ENCODE results near the gene PRKD1.

The PRKD1 gene

DNA sequence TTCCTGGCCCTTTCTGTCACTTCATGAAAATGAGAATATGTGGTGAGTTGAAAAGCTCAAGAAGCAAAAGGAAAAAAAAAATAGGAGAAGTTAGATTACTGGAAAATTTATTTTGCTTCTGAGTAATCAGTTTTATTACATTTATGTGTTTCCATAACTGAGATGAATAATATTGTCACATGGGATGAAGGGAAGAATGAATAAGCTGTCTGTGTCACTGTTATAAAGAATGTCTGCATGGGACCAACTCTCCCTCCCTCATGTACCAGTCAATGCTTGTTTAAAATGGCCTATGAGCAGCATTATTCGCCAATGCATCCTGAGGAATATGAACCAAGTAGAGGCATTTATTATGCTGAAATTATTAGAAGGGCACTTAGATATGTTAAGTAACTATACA, 246.3 kb downstream of the PRKD1 start:
- TF ChIP-seq, protein P1, sequence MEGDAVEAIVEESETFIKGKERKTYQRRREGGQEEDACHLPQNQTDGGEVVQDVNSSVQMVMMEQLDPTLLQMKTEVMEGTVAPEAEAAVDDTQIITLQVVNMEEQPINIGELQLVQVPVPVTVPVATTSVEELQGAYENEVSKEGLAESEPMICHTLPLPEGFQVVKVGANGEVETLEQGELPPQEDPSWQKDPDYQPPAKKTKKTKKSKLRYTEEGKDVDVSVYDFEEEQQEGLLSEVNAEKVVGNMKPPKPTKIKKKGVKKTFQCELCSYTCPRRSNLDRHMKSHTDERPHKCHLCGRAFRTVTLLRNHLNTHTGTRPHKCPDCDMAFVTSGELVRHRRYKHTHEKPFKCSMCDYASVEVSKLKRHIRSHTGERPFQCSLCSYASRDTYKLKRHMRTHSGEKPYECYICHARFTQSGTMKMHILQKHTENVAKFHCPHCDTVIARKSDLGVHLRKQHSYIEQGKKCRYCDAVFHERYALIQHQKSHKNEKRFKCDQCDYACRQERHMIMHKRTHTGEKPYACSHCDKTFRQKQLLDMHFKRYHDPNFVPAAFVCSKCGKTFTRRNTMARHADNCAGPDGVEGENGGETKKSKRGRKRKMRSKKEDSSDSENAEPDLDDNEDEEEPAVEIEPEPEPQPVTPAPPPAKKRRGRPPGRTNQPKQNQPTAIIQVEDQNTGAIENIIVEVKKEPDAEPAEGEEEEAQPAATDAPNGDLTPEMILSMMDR (IDR thresholded peaks at IDR 0.05): no peak
- H3K27ac Mint-ChIP-seq: no peak overlapping the region
- H3K27me3 Mint-ChIP-seq (ENCODE audit: low read depth, poor library complexity): no peaks in the 10 kb centered on the region
- no peak for DNase-seq
- H3K36me3 Mint-ChIP-seq (ENCODE audit: low read depth): no peaks in the 10 kb centered on the region
- H3K4me3 Mint-ChIP-seq: no peak overlapping the region
- no peaks in the 10 kb centered on the region for H3K9me3 Mint-ChIP-seq
- H3K4me1 Mint-ChIP-seq: no peaks in the 10 kb centered on the region

DNA sequence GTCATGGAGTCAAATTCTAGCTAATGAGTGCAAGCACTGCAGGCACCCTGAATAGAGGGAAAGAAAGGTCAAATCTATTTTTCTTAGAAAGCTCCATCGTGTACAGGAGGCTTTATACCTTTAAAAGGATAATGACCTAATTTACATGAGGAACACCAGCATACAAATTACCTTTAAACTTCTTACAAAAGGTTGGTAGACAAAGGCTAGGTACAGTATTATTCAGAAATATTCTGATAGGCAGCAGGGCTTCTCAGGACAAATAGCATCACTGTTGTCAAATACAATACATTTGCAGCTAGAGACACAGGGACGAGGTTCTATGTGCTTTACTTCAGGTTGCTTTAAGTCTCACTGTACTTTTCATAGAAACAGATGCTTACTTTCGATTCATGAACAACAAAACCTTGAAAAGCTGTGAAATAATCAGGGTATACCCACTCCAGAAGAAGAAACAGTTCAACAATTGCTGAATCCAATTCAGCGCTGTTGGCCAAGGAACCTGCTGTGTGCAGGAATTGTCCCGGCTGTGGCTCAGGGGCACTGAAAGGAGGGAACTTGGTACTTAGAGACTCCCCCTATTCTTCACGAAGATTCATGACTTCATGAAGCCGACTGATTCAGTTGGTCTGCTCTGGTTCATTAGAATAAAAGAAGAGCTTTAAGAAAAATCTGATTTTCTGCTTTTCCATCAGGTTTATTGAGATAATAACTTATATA, 252.9 kb downstream of the PRKD1 start:
- no peak overlapping the region for H3K27ac Mint-ChIP-seq
- TF ChIP-seq, protein P1 (IDR thresholded peaks at IDR 0.05): no peak
- H3K4me3 Mint-ChIP-seq: no peak overlapping the region
- no peaks in the 10 kb centered on the region for H3K4me1 Mint-ChIP-seq
- no peaks in the 10 kb centered on the region for H3K9me3 Mint-ChIP-seq
- no peak for DNase-seq
- H3K27me3 Mint-ChIP-seq (ENCODE audit: low read depth, poor library complexity): no peaks in the 10 kb centered on the region
- H3K36me3 Mint-ChIP-seq (ENCODE audit: low read depth): no peaks in the 10 kb centered on the region

DNA sequence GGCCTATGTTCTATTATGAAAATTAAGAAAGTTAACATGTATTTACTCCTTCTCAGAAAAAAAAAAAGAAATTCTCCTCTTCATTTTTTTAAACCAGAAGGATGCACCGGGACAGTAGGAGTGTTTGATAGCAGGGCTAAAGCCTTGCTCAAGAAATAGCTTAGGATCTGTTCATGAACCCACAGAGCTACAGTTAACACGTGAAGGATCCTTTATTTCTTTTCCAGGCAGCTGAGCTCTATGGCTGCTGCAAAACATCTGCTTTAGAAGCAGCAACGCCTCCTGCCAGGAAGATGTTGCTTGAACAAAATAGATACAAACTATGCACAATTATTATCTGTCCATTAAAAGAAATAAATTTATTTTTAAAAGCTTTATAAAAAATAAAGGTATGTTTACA, 254.8 kb downstream of the PRKD1 start:
- H3K27me3 Mint-ChIP-seq (ENCODE audit: low read depth, poor library complexity): no peaks in the 10 kb centered on the region
- H3K9me3 Mint-ChIP-seq: no peaks in the 10 kb centered on the region
- no peak overlapping the region for H3K27ac Mint-ChIP-seq
- DNase-seq: no peak
- H3K4me3 Mint-ChIP-seq: no peak overlapping the region
- no peaks in the 10 kb centered on the region for H3K36me3 Mint-ChIP-seq (ENCODE audit: low read depth)
- H3K4me1 Mint-ChIP-seq: no peaks in the 10 kb centered on the region
- TF ChIP-seq, protein P1 (IDR thresholded peaks at IDR 0.05): no peak

DNA sequence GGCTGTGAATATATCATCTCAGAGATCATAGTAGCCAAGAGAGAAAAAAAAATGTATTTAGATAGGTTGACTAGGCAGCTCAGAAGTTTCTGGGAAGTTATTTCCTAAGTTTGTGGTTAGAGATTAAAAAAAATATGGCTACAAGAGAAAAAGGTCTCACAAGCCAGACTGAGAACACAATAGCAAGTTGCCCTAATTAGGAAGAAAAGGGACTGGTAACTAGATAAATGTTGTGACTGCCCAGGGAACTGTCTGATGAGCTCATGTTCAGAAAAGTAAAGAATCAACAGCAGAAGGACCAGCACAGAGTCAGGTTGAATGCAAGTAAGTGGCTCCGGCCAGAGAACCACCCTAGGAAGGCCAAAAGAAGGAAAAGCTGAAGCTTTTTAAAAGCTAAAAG, 256.6 kb downstream of the PRKD1 start:
- H3K27me3 Mint-ChIP-seq (ENCODE audit: low read depth, poor library complexity): no peaks in the 10 kb centered on the region
- H3K36me3 Mint-ChIP-seq (ENCODE audit: low read depth): no peaks in the 10 kb centered on the region
- no peak overlapping the region for H3K4me3 Mint-ChIP-seq
- TF ChIP-seq, protein P1 (IDR thresholded peaks at IDR 0.05): no peak
- DNase-seq: no peak
- no peaks in the 10 kb centered on the region for H3K4me1 Mint-ChIP-seq
- H3K27ac Mint-ChIP-seq: no peak overlapping the region
- no peaks in the 10 kb centered on the region for H3K9me3 Mint-ChIP-seq

DNA sequence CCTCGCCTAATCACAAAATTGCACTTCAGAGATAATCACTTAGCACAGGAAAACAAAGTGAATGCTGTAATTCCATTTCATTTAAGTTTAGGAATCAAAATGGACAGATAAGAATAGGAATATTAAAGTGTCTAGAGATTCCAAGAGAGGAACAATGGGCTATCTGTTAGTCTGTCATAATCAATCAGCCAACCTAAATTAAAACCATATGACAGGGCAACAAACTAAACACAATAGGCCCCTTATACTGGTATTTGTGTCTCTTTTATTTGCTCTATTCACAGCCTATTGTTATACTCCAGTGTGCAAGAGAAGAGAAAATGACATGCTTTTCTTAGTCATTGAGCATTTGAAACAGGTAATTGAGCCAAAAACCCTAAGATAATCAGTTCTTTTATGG, 259.4 kb downstream of the PRKD1 start:
- DNase-seq: no peak
- TF ChIP-seq, protein P1 (IDR thresholded peaks at IDR 0.05): no peak
- H3K9me3 Mint-ChIP-seq: no peaks in the 10 kb centered on the region
- H3K27ac Mint-ChIP-seq: no peak overlapping the region
- H3K4me1 Mint-ChIP-seq: no peaks in the 10 kb centered on the region
- no peak overlapping the region for H3K4me3 Mint-ChIP-seq
- no peaks in the 10 kb centered on the region for H3K36me3 Mint-ChIP-seq (ENCODE audit: low read depth)
- H3K27me3 Mint-ChIP-seq (ENCODE audit: low read depth, poor library complexity): no peaks in the 10 kb centered on the region

DNA sequence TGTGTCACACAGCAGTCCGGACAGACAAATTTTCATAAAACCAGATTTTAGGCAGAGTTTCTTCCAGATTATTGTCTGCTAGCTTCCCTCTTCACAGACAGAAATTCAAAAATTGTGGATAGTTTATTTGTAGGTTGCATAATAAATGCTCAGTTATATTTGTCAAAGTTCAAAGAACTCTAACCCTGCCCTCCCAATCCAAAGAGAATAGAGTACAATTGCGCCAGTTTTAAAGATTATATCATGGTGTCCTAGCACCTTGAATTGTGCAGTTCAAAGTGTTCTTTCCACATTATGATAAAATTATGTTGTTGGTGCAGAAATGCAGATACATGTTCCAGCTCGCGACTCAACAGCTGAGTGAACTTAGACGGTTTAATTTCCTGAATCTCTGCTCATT, 263.1 kb downstream of the PRKD1 start:
- Mint-ChIP-seq H3K27me3 (ENCODE audit: low read depth, poor library complexity) (no peaks in the 10 kb centered on the region), H3K27ac (no peak overlapping the region), H3K4me1 (no peaks in the 10 kb centered on the region), H3K36me3 (ENCODE audit: low read depth) (no peaks in the 10 kb centered on the region), H3K4me3 (no peak overlapping the region), H3K9me3 (no peaks in the 10 kb centered on the region)
- TF ChIP-seq, protein P1 (IDR thresholded peaks at IDR 0.05): no peak
- no peak for DNase-seq
